ENCODE results near the gene PDE4D. TPM values are rescaled to one million over a fixed set of nuclear protein-coding genes. Genes with fewer than 3 reads are reported as not detected.

Gene PDE4D
- total RNA-seq, 1 donor from 2014 or later = 46.9 TPM

- DNase-seq (ENCODE audit: low spot score) = no peak
These were observed 746.8 kb downstream of the PDE4D start for GRCh38 chr5:59146729-59147128.

GRCh38 chr5:59143926-59144333 is 749.6 kb downstream of the PDE4D start:
- no peak for DNase-seq (ENCODE audit: low spot score)

GRCh38 chr5:59142927-59143326 is 750.6 kb downstream of the PDE4D start:
- no peak for DNase-seq (ENCODE audit: low spot score)

- no peak for DNase-seq (ENCODE audit: low spot score)
These were observed 751.4 kb downstream of the PDE4D start for GRCh38 chr5:59142138-59142537.

GRCh38 chr5:59140133-59140532 is 753.4 kb downstream of the PDE4D start:
- no peak for DNase-seq (ENCODE audit: low spot score)

GRCh38 chr5:59139695-59140094 is 753.8 kb downstream of the PDE4D start:
- DNase-seq (ENCODE audit: low spot score) = no peak

GRCh38 chr5:59138509-59138908 is 755.0 kb downstream of the PDE4D start:
- no peak for DNase-seq (ENCODE audit: low spot score)

GRCh38 chr5:59137846-59138245 is 755.7 kb downstream of the PDE4D start:
- no peak for DNase-seq (ENCODE audit: low spot score)

GRCh38 chr5:59136549-59136948 is 757.0 kb downstream of the PDE4D start:
- no peak for DNase-seq (ENCODE audit: low spot score)

- DNase-seq (ENCODE audit: low spot score) = no peak
These were observed 758.9 kb downstream of the PDE4D start for GRCh38 chr5:59134471-59135163.

GRCh38 chr5:59133764-59134261 is 759.7 kb downstream of the PDE4D start:
- no peak for DNase-seq (ENCODE audit: low spot score)

GRCh38 chr5:59132131-59132530 is 761.4 kb downstream of the PDE4D start:
- no peak for DNase-seq (ENCODE audit: low spot score)

- no peak for DNase-seq (ENCODE audit: low spot score)
These were observed 763.1 kb downstream of the PDE4D start for GRCh38 chr5:59130431-59130830.

GRCh38 chr5:59128646-59129290 is 764.8 kb downstream of the PDE4D start:
- DNase-seq (ENCODE audit: low spot score) = no peak

GRCh38 chr5:59126708-59127573 is 766.6 kb downstream of the PDE4D start:
- DNase-seq (ENCODE audit: low spot score) = no peak

GRCh38 chr5:59126016-59126707 is 767.4 kb downstream of the PDE4D start:
- DNase-seq (ENCODE audit: low spot score) = no peak

GRCh38 chr5:59125011-59125961 is 768.2 kb downstream of the PDE4D start:
- no peak for DNase-seq (ENCODE audit: low spot score)

GRCh38 chr5:59123595-59124561 is 769.6 kb downstream of the PDE4D start:
- no peak for DNase-seq (ENCODE audit: low spot score)

GRCh38 chr5:59119480-59119879 is 774.0 kb downstream of the PDE4D start:
- DNase-seq (ENCODE audit: low spot score) = no peak
